ENCODE results near the gene ZNF507.

The ZNF507 gene

DNA sequence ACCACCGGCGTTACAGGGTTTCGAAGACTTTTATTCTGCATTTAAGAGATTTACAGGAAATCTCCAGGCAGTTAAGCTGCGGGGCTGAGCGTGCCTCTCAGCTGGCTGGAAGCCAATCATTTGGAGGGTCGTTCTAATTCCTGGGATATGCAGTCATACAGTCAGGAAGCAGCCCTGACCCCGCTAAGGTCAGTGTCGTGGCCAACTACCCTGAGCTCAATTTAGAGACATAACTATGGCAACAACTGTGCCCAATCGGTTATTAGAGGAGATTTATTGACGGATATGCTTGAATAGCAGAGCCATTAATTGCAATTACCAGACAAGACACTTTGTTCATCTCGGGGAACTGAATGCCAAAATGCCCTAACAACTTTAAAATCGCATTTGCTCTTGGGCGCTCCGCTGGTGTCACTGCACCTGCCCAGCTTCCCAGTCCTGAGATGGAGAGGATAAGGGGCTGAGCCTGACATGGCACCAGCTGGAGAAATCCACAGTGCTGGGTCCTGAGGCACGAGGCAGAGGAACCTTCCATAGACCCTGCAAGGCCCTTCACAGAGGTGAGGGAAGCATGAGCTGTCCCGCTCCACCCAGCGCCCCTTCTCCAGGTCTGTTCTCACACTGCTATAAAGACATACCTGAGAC lies 15.1 kb upstream of the ZNF507 start:
- no peak for ATAC-seq
- Mint-ChIP-seq H3K27ac (peak overlapping the region in 1 of 2 donors; percentile 38), H3K4me3 (no peak overlapping the region), H3K4me1 (no peaks in the 10 kb centered on the region), H3K27me3 (peaks cover 17% of the 10 kb centered on the region), H3K9me3 (no peaks in the 10 kb centered on the region)
- DNase-seq: no peak

GRCh38 chr19:32333227-32333626 lies 12.2 kb upstream of the ZNF507 start:
- H3K27me3 Mint-ChIP-seq: no peaks in the 10 kb centered on the region
- H3K4me3 Mint-ChIP-seq: no peak overlapping the region
- H3K9me3 Mint-ChIP-seq: no peaks in the 10 kb centered on the region
- DNase-seq (no peak), ATAC-seq (no peak)
- no peaks in the 10 kb centered on the region for H3K4me1 Mint-ChIP-seq
- H3K27ac Mint-ChIP-seq: no peak overlapping the region

DNA sequence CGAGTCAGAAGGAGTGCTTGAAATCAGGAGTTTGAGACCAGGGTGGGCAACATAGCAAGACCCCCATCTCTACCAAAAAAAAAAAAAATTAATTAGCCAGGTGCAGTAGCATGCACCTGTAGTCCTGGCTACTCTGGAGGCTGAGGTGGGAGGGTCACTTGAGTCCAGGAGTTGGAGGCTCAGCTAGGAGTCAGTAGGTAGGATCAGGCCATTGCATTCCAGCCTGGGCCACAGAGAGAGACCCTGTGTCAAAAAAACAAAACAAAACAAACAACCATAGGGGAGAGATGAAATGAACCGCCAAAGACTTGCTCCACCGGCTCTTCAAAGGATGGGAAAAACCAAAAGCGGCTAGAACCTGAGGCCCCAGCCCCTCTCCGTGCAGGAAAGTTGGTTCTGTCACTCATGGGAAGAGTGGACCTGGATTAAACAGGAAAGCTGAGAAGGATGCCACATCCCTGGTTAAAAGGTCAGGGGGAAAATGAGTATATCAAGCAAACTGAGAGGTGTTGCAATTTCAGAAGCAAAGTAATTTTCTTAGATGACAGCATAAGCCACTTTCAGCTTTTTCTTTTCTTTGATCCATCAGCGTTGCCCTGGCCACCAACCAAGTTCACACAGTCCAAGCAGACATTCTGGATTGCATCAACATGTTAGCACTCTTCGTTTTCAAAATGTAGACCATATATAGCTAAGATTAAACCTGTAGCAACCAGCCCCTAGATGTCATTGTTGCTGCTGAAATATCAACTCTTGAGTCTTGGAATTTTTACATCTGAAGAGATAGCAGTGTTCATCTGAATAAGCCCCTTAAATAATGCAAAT lies 8.9 kb upstream of the ZNF507 start:
- Mint-ChIP-seq H3K4me3 (no peak overlapping the region), H3K27ac (no peak overlapping the region), H3K27me3 (no peaks in the 10 kb centered on the region), H3K4me1 (no peaks in the 10 kb centered on the region), H3K9me3 (no peaks in the 10 kb centered on the region)
- ATAC-seq: no peak
- no peak for DNase-seq

DNA sequence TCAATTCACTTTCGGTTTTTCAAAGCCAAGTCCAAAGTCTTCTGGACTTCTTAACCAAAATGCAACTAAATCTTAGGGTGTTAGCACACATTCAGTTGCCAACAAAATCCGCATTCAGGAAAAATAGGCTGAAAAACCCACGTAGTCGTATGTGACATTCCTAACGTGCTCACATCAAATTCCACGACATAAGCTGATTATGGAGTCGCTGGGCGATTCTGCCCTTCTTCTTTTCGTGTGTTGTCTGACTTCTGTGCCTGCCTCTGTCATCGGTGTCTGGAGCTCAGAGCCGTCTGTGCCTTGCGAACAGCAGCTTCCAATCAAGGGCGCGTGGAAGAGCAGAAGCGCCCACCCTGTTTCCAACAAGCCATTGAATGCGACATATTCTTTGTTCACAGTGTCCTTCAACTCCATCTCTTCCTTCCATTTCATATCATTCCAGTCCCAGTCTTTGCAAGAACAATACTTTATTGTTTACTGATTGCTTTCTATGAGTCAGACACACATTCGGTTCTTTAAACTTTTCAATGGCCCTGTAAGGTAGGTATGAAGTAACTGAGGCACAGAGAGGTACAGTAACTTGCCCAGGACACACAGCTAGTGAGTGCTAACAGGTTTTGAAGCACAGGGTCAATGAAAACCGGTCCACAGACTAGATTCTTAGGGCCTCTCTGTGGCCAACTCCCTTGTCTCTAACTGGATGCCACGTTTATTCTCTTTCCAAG lies 8.2 kb upstream of the ZNF507 start:
- no peaks in the 10 kb centered on the region for H3K27me3 Mint-ChIP-seq
- no peaks in the 10 kb centered on the region for H3K4me1 Mint-ChIP-seq
- H3K9me3 Mint-ChIP-seq: no peaks in the 10 kb centered on the region
- no peak for ATAC-seq
- no peak for DNase-seq
- H3K4me3 Mint-ChIP-seq: no peak overlapping the region
- no peak overlapping the region for H3K27ac Mint-ChIP-seq

DNA sequence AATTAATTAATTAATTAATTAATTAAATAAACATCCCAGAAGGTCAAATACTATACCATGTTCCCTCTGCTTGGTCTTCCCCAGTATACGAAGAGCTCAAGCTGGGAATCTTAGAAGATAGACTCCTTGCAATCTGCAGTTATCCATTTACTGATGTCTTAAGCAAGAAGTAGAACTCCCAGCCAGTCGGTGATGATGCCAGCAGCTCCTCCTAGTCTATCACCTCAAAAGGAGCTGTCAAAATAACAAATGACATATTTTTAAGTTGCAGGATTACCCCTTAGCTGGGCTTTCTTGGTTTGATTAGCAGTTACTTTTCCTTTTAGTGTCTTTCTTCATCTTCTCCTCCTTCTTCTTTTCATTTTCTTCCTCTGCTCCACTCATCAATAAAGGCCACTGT lies 6.0 kb upstream of the ZNF507 start:
- H3K27me3 Mint-ChIP-seq: no peaks in the 10 kb centered on the region
- DNase-seq: no peak
- H3K4me3 Mint-ChIP-seq: no peak overlapping the region

GRCh38 chr19:32339988-32340874 lies 5.2 kb upstream of the ZNF507 start:
- Mint-ChIP-seq H3K9me3 (no peaks in the 10 kb centered on the region), H3K4me1 (no peaks in the 10 kb centered on the region), H3K4me3 (no peak overlapping the region), H3K27ac (no peak overlapping the region), H3K27me3 (no peaks in the 10 kb centered on the region)
- peak; percentile 76 for ATAC-seq
- DNase-seq: peak; percentile 26 to 32

More for the DNA sequence above, 6.0 kb upstream of the ZNF507 start:
- no peak overlapping the region for H3K27ac Mint-ChIP-seq
- ATAC-seq: no peak
- H3K4me1 Mint-ChIP-seq: no peaks in the 10 kb centered on the region
- no peaks in the 10 kb centered on the region for H3K9me3 Mint-ChIP-seq

DNA sequence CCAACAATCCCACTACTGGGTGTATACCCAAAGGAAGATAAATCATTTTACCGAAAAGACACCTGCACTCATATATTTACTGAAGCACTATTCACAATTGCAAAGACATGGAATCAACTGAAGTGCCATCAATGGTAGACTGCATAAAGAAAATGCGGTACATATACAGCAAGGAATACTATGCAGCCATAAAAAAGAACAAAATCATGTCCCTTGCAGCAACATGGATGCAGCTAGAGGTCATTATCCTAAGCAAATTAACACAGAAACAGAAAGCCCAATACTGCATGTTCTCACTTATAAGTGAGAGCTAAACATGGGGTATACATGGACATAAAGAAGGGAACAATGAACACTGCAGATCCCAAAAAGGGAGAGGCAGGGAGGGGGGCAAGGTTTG lies 2.7 kb upstream of the ZNF507 start:
- Mint-ChIP-seq H3K4me3 (no peak overlapping the region), H3K27me3 (no peaks in the 10 kb centered on the region), H3K4me1 (no peaks in the 10 kb centered on the region), H3K27ac (no peak overlapping the region), H3K9me3 (no peaks in the 10 kb centered on the region)
- ATAC-seq (no peak), DNase-seq (no peak)

DNA sequence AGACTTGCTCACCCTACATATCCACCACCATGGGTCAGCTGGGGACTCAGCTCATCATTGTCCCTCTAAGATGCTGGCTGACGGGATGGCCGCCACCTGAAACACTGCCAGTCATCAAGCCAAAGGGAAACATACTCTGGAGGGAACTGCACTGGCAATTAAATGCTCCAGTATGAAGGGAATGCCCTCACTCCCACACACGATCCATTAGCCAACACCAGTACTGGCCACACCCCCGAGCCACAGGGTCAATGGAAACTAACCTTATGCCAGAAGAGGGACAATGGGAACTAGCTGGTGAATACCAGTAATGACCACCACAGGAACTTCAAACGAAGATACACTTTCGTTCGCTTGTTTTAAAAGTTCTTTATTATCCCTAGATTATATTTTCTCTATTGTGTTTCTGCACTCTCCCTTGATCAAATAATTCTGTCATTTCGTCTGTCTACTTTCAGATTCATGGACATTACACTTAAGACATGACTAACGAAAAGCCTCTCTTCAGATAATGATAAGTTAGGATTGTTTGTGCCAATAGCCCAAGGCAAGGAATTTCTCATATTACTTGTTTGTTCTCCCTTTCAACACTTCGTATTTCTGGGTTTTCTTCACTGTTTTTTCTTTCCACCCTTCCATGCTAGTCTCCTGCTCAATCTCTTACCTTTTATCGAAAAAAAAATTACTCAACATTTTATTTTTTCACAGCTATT lies 1.7 kb upstream of the ZNF507 start:
- ATAC-seq: no peak
- no peak overlapping the region for H3K4me3 Mint-ChIP-seq

GRCh38 chr19:32346901-32347300 lies 1.5 kb downstream of the ZNF507 start:
- no peaks in the 10 kb centered on the region for H3K27me3 Mint-ChIP-seq
- no peaks in the 10 kb centered on the region for H3K9me3 Mint-ChIP-seq
- DNase-seq: no peak
- H3K4me1 Mint-ChIP-seq: peaks cover 35% of the 10 kb centered on the region
- H3K4me3 Mint-ChIP-seq: peak overlapping the region; percentile 96 to 98
- no peak overlapping the region for H3K27ac Mint-ChIP-seq
- no peak for ATAC-seq

More for the DNA sequence above, 1.7 kb upstream of the ZNF507 start:
- Mint-ChIP-seq H3K27ac (no peak overlapping the region), H3K4me1 (peaks cover 4% of the 10 kb centered on the region), H3K9me3 (no peaks in the 10 kb centered on the region), H3K27me3 (no peaks in the 10 kb centered on the region)
- DNase-seq: no peak

- no peaks in the 10 kb centered on the region for H3K27me3 Mint-ChIP-seq
- H3K27ac Mint-ChIP-seq: no peak overlapping the region
- no peak for ATAC-seq
- DNase-seq: no peak
- peaks cover 42% of the 10 kb centered on the region for H3K4me1 Mint-ChIP-seq
- H3K9me3 Mint-ChIP-seq: no peaks in the 10 kb centered on the region
- H3K4me3 Mint-ChIP-seq: peak overlapping the region in 1 of 2 donors; percentile 96
Observed at GRCh38 chr19:32347573-32347972, 2.2 kb downstream of the ZNF507 start.

DNA sequence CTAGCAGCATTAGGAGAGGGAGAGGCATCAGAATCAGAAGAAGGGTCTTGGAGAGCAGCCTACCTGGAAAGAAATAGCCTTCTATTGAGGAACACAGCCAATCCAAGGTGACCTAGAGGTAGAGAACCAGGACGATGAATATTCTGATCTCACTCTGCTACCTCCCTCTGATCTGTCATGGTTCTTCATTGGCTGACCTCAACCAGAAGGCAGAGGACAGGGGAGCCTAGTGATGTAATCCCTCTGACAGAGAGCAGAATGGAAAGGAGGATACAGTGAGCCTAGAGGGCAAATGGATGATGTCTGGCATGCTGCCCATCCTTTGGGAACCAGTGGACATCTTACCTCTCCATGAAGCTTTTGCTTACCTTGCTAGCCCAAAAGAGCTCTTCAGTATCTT lies 3.6 kb downstream of the ZNF507 start:
- Mint-ChIP-seq H3K4me1 (peaks cover 50% of the 10 kb centered on the region), H3K27ac (peak overlapping the region in 1 of 2 donors; percentile 12), H3K4me3 (peak overlapping the region; percentile 8 to 16), H3K9me3 (no peaks in the 10 kb centered on the region), H3K27me3 (no peaks in the 10 kb centered on the region)
- ATAC-seq: no peak
- no peak for DNase-seq

GRCh38 chr19:32349724-32350470 lies 4.5 kb downstream of the ZNF507 start:
- Mint-ChIP-seq H3K27ac (peak overlapping the region; percentile 53 to 59), H3K9me3 (no peaks in the 10 kb centered on the region), H3K4me3 (peak overlapping the region in 1 of 2 donors; percentile 35), H3K4me1 (peaks cover 58% of the 10 kb centered on the region), H3K27me3 (no peaks in the 10 kb centered on the region)
- no peak for DNase-seq
- peak; percentile 58 for ATAC-seq

DNA sequence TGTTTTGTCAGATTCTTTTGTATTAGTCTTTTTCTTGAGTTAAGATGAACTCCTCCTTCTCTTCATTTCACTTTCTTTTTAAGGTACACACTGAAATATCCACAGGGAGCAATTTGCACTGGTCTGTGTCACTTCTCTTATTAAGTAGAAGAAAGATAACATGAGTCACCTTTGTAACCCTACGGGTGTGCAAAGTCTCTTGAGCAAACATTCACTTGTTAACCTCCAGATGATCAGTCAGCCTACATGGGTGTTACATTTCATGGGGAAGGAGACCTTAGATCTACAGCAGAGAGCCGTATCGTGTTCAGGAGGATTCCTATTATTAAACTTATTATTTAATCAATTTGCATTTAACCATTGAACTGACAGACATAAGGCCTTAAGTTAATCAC lies 5.1 kb downstream of the ZNF507 start:
- Mint-ChIP-seq H3K4me1 (peaks cover 62% of the 10 kb centered on the region), H3K27ac (peak overlapping the region; percentile 20 to 53), H3K27me3 (no peaks in the 10 kb centered on the region), H3K9me3 (no peaks in the 10 kb centered on the region), H3K4me3 (peak overlapping the region in 1 of 2 donors; percentile 35)
- ATAC-seq (no peak), DNase-seq (no peak)

GRCh38 chr19:32350987-32351348 lies 5.6 kb downstream of the ZNF507 start:
- peak overlapping the region; percentile 42 to 64 for H3K4me3 Mint-ChIP-seq
- H3K27me3 Mint-ChIP-seq: no peaks in the 10 kb centered on the region
- H3K9me3 Mint-ChIP-seq: no peaks in the 10 kb centered on the region
- peaks cover 62% of the 10 kb centered on the region for H3K4me1 Mint-ChIP-seq
- no peak for DNase-seq
- H3K27ac Mint-ChIP-seq: peak overlapping the region; percentile 1 to 23
- ATAC-seq: no peak

Data from stimulated activated naive CD8-positive, alpha-beta T cell treated with anti-CD3 and anti-CD28 coated beads, Interleukin-15, amount 100 ng/mL, for 72 hours (primary cell).